CD4-positive, alpha-beta T cell treated with Interleukin-1 beta for 1 hour (primary cell): Measurements from ENCODE around the gene TNPO3.
"Not testable (repeated sequence)": the region's sequence is repeated elsewhere in the genome, so short reads cannot be mapped to it uniquely, and the experiment has no call there.

ENCODE experiments used
- DNase-seq, 2 donors: peaks; one replicate each; pipeline ENCODE4 v3.0.0-alpha.2; 2020 to 2022

TNPO3 gene

DNA sequence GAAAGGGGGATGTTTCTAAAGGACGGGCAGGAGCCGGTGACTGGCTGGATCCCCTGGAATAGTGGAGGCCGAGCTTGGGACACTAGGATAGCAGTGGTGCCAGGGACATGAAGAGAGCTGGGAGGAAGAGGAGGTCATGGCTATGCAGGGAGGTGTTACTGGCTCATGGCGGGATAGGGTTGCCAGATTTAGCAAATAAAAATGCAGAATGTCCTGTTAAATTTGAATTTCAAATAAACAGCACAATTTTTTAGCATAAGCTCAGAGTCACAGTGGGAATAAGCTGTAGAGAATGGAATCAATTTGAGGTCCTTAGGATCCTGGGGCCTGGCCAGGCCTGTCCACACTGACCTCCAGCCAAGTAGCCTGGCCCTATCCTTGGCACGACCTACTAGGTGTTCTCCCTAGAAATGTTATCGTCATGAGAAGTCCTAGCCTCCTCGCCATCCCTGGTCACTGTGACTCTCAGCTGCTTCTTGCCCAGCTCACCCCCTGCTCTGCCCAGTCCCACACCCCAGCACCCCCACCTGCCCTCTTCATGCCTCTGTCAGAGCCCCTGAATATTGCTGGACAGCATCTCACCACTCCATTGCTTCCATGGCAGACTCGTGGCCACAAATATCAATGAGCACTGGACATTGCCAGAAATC lies 136.8 kb downstream of the TNPO3 start:
- no peak for DNase-seq

DNA sequence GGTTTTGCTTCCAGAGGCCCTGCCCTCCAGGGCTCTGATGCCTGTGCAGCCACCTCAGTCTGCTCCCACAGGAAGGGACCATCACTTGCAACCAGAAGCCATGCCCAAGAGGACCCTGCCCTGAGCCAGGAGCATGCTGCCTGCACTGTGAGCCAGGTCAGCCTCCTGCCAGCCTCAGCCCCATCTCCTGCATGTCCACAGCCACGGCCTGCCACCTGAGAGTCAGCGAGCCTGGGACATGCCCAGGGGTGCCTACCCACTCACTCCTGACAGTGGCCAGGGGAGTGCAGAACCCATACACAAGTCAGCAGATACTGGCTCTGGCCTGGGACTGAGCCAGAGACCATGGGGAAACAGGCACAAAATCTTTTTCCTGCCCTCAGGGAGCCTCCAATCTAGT lies 137.8 kb downstream of the TNPO3 start:
- DNase-seq = no peak

DNA sequence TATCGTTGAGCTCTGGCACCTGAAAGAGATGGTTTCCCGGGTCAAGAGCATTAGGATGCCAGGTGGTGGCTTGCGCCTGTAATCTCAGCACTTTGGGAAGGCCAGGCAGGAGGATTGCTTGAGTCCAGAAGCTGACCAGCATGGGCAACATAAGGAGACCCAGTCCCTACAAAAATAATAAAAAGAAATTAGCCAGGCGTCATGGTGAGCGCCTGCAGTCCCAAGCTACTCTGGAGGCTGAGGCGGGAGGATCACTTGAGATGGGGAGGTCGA lies 138.3 kb downstream of the TNPO3 start:
- DNase-seq = no peak

DNA sequence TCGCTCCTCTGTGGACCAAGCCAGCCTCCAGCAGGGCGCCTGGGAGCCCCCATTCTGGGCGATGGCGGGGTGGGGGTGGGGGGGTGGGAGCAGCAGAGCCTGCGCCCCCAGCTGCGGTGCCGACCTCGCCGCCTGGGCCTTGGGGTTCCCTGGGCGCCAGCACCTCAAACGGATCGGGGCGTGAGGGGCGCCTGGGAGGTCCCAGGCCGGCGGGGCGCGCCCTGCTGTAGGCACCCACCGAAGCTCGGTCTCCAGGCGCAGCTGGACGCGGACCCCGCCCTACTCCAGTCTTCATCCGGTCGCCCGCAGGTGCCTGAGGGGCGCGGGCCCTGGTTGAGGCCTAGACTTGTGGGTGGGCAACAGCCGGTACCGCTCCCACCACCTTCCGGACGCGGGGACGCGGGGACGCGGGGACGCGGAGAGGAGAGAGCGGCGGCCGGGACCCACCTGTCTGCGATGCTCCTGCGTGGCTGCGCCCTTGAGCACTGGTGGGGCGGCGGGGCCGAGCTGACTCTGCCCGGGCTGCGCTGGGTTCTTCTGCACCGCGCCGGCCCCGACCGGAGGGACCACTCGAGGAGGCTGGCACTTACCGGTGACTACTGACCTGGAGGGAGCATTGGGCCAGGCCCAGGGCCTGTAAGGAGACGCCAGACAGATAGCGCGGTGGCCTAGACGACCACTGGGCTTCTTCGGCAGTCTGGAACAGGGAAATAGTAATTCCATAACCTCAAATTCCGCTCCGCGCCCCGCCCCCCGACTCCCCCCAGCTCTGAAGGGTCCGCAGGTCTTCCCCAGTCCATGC lies 138.9 kb downstream of the TNPO3 start:
- no peak for DNase-seq

DNA sequence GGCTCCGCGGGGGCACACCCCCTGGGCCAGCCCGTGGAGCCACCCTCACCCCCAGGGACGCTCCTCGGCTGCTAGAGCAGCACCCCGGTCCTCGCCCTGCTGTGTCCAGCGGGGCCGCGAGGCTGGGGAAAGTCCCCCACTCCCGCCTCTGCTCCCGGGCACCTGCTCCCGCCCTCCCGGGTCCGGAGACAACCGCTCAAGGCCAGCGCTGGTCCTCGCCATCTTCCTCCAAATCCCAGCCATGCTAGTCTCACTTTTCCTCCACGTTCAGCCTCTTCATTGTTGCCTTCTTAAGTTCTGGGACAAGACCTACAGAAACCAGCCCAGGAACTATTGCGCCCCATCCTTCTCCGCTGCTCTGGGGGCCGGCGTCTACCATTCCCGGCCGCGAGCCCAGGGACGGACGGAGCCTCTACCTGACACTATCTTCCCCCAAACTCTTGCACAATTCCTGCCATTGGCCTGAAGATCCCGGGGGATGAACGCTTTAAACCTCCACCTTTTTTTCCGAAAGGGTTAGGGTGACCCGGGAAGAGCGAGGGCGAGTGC lies 139.6 kb downstream of the TNPO3 start:
- no peak for DNase-seq

DNA sequence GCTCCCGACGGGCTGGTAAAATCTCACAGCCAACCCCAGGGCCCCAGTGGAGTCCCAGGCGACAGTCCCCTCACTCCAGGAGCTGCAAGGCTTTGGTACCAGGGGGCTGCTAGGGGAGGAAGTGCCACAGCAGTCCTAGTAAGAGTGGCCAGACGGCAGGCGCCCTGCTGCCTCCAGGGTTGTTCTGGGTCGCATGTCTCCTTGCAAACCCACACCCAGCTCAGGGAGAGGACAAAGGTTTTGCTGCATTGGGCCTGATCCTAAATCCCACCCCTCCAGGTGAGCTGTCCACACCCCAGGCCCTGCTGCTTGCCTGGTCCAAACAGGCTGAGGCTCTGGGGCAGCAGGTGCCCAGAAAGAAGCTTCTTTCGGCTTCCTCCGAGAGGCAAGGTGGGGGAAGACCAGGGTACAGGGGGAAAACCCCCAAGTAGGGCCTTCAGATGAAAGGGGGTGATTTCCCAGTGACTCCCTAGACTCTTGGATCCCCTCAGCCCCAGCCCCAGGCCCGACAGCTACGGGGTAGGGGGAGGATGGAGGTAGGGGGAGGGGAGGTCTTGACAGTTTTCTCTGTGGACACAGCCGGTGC lies 140.3 kb downstream of the TNPO3 start:
- DNase-seq = no peak

DNA sequence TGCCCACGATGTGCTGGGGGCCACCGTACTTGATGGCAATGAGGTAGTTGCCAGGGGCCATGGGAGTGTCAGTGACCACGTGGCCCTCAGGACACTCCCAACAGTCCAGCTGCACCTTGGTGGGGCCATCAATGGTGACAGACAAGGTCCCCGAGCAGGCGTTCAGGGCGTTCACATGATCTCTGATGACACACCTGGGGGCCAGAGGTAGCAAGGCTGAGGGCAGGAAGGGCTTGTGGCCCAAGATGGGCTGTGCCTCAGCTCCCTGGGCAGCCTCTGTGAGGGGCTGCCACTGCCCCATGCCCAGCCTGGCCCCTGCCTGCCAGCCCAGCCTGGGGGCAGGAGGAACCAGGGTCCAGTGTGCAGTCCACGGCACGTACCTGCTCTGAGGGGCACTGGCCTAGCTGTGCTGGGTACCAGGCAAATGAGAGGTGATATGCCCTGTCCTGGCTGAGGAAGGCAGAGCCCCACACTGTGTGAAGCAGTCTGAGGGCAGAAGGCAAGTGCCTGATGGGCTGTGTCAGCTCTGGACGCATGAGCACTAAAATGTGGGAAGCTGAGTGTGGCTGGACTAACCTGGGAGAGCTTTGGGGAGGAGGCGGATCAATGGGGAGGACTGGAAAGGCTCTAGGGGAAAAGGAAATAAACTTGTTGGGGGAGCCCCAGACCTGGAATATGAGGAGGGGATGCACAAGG lies 140.9 kb downstream of the TNPO3 start:
- DNase-seq = no peak

DNA sequence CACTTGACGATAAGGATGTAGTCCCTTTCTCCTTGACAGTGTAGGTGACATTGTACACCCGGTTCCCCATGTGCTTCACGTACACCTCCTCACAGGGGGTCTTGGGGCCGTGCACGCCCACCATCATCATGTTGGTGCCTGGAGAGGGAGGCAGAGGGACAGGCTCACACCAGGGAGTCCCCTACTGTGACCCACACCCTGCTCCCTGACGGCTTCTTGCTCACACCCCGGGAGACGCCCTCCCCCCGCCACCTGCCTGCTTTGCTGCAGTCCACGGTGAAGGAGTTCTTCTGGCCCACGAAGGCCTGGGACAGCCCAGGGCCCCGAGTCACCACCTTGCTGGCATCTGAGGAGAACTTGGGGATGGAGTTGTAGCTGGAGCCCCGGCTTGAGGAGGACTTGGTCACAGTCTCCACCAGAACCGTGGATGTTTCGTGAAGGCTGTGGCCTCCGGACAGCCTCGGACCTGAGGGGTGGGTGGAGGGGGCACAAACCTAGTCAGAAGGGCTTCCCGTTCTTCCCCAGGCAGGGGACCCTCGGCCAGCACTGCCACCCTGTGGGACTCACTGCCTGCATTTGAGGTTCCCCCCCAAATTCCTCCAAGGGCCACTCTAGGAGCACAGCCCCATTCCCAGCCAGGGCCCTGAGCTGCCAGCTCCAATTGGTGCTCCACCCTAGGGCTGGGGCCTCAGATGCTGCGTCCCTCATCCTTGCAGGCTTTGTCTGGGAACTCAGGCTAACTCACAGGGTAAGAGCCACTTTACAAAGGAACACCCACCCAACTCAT lies 142.0 kb downstream of the TNPO3 start:
- not testable (repeated sequence) for DNase-seq

DNA sequence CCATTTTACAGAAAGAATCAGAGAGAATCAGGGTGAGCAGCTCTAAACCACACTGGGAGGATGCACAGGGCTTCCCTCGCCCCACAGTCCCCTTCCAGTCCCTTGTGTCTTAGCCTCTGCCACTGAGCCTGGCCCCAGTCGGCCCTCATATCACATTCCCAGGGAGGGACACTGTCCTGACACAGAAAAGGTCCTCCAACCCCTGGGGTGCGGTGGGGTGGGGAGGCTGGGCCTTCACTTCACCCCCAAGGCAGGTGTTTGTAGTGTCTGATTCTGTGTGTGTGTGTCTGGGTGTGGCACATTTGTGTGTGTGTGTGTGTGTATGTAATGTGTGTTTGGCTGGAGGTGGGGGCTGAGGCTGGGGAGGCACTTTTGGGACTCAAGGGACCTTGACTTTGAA lies 142.6 kb downstream of the TNPO3 start:
- no peak for DNase-seq

DNA sequence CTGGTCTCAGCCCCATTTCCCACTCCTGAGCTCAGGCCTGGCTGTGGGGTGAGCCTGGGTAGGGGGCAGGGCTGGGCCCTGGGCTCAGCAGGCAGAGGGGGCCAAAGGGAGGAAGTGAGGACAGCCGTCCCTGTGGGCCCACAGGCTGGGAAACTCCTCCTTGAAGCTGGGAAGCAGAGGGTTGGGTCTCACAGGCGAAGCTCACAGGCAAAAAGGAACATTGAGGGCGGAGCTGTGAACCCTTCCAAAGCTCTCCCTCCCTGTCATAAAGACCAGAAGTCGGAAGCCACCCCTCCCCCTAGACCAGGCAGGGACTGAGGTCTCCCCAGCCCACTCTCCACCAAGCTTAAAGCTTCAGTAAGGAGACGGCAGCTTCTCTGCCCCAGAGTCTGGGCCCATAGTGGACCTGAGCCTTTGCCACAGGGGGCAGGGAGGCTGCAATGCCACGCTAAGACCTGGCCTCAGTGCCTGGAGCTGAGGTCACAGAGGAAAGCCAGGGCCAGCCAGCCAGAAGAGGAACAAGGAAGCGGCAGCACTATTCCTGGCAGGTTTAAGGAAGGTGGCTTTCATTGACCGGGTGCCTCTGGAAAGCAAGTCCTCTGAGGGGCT lies 143.4 kb downstream of the TNPO3 start:
- DNase-seq = no peak

DNA sequence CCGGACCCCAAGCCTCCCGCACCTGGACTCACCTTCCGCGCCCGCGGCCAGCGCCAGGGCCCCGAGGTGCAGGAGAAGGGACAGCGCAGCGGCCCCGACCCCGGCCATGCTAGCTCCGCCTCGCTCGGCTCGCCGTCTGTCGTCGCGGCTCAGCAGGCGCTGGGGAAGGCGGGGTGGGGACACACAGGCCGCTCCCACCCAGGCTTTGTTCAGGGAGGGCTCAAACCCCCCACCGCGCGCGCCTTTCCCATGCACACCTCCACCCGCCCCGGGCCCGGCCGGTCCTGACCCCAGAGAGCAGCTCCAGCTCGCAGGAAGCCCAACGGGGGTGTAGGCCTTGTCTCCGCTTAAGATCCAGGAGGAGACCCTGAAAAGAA lies 144.4 kb downstream of the TNPO3 start, which contains the start of gene KCP:
KCP (minus strand) TSS at position 141 of the 377 bp plus-strand sequence; CDS start at position 108, 33 bp downstream.
- no peak for DNase-seq

DNA sequence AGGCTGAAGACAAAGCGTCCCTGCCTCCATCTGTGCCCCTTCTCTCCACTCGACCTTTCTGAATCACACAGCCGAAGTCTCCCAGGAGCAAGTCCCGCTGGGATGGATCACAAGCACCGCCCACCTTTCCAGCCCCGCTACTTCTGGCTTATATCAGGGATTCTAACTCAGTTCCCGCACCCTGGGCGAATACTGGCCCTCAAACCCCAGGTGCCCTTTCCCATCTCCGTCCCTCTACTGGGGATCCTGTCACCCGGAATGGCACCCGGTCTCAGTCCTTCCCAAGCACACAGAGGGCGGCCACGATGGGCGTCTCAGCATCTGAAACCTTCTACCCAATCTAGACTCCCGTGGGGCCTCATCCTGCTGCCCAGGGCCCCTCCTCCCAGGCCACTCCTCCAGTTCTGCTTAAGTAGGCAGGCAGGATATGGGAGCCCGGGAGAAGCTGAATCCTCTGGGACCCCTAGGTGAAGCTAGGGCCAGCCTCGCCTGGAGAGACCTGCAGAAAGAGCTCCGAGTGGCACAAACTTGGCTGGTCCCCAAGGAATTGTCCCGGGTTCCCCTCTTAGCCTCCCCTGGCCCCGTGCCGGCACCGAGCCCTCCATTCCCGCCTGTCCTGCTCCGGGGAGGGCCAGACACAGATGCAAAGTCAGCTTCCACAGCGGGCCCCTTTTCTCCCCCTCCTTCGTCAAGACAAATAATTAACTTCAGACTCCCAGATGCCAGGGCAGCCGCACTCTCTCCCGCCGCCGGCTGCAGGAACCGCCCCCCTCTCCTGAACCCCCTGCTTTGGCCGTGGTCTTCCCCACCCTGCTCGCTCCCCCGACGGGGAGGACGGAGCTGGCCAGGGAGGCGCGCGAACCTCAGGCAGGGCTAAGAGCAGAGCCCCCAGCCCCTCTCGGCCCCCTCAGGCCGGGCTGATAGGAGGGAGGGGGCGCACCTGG lies 145.0 kb downstream of the TNPO3 start:
- DNase-seq = no peak

DNA sequence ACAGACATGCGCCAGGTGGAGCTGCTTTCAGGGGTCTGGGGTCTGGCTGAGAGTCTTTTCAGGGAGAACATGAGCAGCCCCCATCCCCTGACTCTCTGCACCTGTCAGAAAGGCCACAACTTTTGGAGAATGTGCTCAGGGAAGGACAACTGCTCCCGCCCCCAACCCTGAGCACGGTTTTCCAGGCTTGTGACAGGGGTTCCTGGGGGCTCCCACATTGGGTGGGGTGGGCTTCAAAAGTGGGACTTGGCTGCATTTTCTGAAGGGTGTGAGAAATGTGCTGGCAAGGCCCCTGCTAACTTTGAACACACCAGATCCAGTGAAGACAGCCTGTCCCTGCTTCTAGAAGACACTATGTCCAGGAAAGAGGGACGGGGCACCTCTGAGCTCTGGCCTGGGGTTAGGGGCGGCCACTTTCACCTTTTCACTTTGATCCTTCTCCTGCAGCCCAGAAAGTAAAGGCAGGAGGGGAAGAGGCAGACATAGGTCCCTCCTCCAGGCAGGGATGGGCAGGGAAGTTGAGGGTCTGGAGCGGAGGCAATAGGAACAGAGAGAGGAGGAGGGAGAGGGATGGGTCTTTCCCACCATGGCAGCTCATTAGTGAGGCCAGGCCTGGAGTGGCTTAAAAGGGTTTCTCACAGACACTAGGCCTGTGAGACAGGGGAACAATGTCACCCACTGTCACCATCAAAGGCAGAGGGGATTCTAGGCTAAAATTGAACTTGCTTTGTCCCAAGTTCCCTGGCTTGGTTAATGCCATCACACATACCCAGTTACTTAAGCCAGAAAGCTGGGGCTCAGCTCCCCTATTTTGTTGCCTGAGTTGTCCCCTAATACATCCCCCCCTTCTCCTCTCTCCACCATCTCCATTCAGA lies 145.9 kb downstream of the TNPO3 start:
- DNase-seq = no peak

DNA sequence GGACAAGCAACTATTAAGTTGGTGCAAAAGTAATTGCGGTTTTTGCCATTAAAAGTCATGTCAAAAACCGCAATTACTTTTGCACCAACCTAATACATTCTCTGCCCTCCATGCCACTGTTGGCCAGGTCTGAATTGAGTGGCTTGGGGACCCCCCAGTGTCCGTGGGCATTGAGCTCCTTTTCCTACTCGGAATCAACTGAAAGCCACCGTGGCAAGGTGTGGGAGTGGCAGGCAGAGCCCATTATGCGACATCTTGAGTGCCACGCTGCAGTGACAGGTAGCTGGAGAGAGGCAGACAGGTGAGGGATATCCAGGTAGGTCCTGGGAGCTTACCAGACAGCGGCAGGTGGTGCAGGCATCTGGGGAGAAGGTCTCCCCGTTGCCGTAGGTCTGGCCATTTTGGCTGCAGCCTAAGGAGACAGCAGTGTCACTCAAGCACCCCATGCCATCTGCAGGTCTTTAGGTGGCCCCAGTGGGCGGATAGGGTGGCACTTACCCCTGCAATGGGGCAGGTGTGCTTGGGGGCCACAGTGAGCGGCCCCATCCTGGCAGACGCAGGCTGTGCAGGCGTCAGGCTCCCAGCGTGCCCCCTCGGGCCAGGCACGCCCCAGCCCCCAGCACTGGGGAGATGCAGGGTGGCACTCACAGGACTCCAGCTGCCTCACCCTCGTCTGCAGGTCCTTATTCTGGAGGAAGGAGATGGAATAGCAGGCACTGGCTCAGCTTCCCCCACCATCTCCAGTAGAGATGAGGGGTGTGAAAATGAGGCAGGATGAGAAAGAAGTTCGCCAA lies 147.9 kb downstream of the TNPO3 start:
- no peak for DNase-seq

DNA sequence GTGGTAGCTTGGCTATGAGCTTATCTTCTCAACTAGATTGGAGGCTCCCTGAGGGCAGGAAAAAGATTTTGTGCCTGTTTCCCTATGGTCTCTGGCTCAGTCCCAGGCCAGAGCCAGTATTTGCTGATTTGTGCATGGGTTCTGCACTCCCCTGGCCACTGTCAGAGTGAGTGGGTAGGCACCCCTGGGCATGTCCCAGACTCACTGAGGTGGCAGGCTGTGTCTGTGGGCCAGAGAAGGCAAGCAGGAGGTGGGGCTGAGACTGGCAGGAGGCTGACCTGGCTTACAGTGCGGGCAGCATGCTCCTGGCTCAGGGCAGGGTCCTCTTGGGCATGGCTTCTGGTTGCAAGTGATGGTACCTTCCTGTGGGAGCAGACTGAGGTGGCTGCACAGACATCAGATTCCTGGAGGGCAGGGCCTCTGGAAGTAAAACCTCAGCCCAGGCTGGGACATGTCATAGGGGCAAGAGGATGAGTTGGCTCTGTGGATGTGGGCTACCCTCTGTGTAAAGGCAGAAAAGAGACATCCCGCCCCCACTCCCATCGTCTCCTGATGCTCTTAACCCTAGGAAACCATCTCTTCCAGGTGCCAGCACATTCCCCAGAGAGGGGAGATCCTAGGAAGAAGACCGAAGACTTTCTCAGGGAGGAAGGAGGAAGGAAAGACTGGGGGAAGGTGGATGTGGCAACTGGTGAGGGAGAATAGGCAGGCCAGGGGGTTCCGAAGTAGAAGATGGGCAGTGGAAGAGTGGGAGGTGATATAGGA lies 148.7 kb downstream of the TNPO3 start:
- no peak for DNase-seq

DNA sequence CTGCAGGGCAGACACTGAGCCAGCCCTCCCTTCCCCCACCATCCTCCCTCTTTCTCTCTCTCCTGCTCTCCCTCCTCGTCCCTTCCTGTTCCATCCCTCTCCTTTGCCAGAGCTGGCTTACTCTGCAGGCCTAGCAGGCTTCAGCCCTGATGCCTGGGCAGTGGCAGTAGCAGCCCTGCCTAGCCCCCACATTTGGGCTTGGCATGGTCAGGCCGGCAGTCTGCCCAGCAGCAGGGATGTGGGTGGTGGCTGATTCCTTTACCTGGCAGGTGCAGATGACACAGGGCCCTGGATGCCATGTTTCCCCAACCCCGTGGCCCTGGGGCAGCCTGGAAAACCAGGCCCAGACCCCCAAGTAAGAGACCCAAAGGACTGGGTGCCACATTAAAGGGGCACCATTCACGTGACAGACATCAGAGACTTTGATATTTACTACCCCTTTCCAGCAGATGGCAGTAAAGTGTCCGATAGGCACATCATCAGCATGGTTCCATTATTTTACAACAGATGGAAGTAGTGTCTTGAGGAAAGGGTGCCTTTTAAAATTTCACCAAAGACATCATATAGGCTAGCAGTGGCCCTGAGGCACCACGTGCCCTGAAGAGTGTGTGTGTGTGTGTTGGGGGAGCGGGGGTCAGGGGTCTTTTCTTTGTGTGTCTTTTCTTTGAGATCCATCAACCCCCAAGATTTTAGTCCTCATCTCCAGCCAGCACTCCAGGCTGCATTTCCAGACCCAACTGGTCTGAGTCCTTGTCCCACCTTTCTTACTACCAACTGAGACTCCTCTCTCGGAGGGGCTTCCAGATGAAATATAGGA lies 150.3 kb downstream of the TNPO3 start:
- DNase-seq = peak; percentile 34 to 73
